ENCODE results near the gene PLEKHG3.

DNA sequence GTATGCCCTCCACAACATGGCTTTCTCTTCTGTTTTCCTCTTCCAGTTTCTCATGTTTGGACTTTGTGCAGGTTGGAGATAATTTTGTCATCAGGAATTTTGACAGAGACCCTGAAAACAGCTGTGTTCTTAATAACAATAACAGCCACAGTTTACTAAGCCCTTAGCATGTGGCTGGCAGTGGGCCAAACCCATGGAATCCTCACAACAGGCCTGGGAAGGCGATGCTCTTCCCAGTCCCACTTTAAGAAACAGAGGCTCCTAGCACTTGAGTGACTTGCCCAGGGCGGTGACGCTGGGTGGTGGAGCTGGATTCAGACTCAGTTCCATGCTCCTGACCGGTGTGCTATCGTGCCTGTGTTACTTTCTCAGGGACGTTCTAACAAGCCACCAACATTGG is 20.1 kb upstream of the PLEKHG3 start:
- TF ChIP-seq, protein P1, sequence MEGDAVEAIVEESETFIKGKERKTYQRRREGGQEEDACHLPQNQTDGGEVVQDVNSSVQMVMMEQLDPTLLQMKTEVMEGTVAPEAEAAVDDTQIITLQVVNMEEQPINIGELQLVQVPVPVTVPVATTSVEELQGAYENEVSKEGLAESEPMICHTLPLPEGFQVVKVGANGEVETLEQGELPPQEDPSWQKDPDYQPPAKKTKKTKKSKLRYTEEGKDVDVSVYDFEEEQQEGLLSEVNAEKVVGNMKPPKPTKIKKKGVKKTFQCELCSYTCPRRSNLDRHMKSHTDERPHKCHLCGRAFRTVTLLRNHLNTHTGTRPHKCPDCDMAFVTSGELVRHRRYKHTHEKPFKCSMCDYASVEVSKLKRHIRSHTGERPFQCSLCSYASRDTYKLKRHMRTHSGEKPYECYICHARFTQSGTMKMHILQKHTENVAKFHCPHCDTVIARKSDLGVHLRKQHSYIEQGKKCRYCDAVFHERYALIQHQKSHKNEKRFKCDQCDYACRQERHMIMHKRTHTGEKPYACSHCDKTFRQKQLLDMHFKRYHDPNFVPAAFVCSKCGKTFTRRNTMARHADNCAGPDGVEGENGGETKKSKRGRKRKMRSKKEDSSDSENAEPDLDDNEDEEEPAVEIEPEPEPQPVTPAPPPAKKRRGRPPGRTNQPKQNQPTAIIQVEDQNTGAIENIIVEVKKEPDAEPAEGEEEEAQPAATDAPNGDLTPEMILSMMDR (IDR thresholded peaks at IDR 0.05): no peak
- no peak for TF ChIP-seq EZH2 (IDR thresholded peaks at IDR 0.05)

Data from neural progenitor cell (in vitro differentiated cells).